KG1 (cell line): ENCODE data around the gene PCYOX1L.
"Not testable (repeated sequence)": the region's sequence is repeated elsewhere in the genome, so short reads cannot be mapped to it uniquely, and the experiment has no call there.

Experiments
- DNase-seq: peaks from one replicate; lab custom pipeline; 2025; lab: John Stamatoyannopoulos, UW

PCYOX1L gene

GRCh38 chr5:149387081-149387631, 29.3 kb downstream of the PCYOX1L start:
- no peak for DNase-seq

- DNase-seq, result no peak
These were observed 30.1 kb downstream of the PCYOX1L start for GRCh38 chr5:149387982-149388381.

- DNase-seq, result no peak
These were observed 30.8 kb downstream of the PCYOX1L start for GRCh38 chr5:149388498-149389190.

- DNase-seq, result no peak
These were observed 32.0 kb downstream of the PCYOX1L start for GRCh38 chr5:149389552-149390495.

DNA sequence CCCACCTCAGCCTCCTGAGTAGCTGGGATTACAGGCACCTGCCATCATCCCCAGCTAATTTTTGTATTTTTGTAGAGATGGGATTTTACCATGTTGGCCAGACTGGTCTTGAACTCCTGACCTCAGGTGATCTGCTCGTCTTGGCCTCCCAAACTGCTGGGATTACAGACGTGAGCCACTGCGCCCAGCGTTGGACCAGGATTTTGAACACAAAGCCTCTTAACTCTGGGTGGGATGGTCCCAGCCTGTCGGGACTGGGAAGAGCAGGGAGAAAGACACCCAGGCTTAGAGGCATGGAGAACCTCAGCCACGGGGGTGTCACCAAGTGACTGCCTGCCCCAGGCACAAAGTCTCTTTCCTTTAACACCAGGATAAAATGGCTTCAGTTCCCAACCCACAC, 33.2 kb downstream of the PCYOX1L start:
- DNase-seq, result not testable (repeated sequence)

GRCh38 chr5:149391524-149391923, 33.7 kb downstream of the PCYOX1L start:
- DNase-seq, result no peak

DNA sequence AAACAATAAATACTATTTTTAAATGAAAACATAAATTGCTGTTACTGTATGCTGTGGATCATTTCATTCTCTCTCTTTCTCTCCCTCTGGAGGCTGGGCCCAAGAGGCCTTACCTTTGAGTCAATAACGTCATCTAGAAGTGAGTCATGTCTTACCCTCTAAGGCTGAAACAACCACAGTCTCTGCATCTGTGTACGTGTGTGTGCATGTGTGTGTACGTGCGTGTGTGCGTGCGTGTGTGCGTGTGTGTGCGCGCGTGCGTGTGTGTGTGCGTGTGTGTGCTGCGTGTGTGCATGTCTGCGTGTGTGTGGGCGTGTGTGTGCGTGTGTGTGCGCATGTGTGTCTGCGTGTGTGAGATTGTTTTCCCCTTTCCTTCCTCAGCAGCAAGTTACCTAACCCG, 34.9 kb downstream of the PCYOX1L start:
- no peak for DNase-seq

DNA sequence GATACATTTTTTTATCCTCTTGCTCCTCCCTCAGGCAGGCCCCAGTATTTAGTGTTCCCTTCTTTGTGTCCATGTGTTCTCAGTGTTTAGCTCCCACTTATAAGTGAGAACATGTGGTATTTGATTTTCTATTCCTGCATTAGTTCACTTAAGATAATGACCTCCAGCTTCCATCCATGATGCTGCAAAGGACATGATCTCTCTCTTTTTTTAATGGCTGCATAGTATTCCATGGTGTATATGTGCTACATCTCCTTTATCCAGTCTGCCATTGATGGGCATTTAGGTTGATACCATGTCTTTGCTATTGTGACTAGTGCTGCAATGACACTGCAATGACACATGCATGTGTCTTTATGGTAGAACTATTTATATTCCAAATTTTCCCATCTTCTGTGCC, 37.1 kb downstream of the PCYOX1L start:
- not testable (repeated sequence) for DNase-seq

GRCh38 chr5:149397530-149397929, 39.7 kb downstream of the PCYOX1L start:
- no peak for DNase-seq

DNA sequence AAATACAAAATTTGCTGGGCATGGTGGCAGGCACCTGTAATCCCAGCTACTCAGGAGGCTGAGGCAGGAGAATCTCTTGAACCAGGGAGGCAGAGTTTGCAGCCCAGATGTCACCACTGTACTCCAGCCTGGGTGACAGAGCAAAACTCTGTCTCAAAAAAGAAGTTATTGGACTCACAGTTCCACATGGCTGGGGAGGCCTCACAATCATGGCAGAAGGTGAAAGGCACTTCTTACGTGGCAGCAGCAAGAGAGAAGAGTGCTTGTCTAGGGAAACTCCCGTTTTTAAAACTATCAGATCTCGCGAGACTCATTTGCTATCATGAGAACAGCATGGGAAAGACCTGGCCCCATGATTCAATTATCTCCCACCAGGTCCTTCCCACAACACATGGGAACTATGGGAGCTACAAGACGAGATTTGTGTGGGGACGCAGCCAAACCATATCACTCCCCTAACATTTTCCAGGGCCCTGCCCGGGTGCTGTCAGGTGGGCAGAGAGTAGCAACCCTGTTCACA, 41.0 kb downstream of the PCYOX1L start:
- not testable (repeated sequence) for DNase-seq

DNA sequence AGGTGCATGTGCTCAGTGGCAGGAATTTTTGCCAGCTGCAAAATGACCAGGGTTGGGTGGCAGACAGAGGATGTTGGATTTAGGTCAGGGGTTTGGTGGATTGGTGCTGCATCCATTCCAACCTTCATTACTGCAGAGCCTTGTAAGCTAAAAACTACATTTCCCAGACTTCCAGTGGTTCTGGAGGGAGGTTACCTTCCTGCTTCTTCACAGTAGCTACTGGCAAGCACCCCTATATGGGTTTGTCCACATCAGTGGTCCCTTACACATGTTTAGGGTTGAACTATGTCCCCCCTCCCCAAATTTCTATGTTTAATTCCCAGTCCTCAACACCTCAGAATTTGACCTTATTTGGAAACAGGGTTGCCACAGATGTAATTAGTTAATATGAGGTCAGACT, 41.9 kb downstream of the PCYOX1L start:
- no peak for DNase-seq

DNA sequence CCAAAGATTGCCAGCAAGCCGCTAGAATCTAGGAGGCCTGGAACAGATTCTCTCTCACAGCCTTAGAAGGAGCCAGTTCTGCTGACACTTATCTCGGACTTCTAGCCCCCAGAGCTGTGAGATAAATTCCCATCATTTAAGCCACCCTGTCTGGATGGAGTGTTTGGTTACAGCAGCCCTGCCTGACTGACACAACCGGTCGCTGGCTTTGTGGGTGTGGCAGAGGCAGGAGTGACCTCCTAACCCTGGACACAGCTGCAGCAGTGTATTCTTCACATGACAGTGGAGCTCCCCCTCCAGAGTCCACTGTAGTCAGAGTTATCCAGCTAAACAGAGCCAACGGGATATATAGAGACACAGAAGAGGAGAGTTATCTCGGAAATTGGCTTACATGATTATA, 42.5 kb downstream of the PCYOX1L start:
- no peak for DNase-seq

- no peak for DNase-seq
These were observed 43.2 kb downstream of the PCYOX1L start for GRCh38 chr5:149401051-149401450.

DNA sequence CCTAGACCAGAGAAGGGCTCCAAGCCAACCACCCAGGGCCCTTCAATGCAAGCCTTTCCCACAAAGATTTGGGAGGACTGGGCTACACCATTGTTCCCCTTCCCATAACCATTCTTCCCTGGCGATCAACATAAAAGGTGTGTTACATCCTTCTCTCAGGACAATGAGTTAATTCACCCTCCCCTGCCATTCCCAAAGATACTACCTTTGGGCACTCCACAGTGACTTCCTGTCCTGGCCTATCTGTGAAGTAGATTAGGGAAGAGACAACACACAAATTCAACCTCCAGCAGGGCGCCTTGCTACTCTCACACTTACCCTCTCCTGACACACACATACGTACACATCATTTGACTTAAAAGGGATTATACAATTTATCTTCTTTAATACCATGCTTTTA, 44.4 kb downstream of the PCYOX1L start:
- no peak for DNase-seq

- DNase-seq, result no peak
These were observed 46.3 kb downstream of the PCYOX1L start for GRCh38 chr5:149403923-149404745.

- no peak for DNase-seq
These were observed 47.1 kb downstream of the PCYOX1L start for GRCh38 chr5:149404746-149405549.

- DNase-seq, result no peak
These were observed 47.8 kb downstream of the PCYOX1L start for GRCh38 chr5:149405550-149406202.

DNA sequence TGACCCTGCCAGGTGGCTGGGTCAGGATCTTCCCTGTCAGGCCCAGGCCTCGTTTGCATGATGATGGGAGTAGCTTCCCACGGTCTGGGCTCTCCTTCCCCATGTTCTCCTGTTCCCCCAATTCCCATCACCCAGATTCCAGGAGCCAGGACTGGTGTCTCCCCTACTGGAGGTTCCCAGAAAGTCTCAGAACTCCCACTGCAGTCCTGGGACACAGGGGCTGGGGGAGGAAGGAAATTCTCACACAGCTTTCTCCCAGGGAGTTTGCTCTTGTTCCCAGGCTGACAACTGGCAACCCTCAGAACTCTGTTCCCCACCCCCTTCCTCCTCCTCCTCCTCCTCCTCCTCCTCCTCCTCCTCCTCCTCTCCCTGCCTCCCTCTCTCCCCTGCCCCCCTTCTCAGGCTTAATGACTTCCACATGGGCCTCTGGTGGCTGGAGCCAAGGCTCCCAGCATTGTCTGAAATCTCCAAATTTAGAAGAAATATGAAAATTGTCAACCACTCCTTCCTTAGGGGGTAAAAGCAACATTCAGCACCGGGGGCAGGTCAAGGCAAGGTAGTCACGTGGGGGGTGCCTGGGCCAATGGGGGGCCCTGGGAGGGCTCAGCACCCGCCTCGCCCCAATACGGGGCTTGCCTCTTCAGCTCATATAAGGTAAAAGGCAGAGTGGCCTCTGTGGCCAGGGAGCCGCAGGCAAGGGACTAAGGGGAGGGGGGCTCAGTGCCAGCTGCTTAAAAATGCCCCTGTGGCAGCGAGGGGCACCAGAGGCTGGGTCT, 48.5 kb downstream of the PCYOX1L start:
- no peak for DNase-seq

- no peak for DNase-seq
These were observed 49.1 kb downstream of the PCYOX1L start for GRCh38 chr5:149406979-149407306.
